GM21723 (cell line): ENCODE data around the gene DIPK1A.

Experiments used
- ATAC-seq: cut with Tn5 transposase; IDR thresholded peaks from one replicate; pipeline ENCODE4 v1.9.1; 2021; ENCODE audit warnings: mild to moderate bottlenecking, moderate library complexity; ENCODE audit not compliant: unreplicated experiment

DIPK1A gene

DNA sequence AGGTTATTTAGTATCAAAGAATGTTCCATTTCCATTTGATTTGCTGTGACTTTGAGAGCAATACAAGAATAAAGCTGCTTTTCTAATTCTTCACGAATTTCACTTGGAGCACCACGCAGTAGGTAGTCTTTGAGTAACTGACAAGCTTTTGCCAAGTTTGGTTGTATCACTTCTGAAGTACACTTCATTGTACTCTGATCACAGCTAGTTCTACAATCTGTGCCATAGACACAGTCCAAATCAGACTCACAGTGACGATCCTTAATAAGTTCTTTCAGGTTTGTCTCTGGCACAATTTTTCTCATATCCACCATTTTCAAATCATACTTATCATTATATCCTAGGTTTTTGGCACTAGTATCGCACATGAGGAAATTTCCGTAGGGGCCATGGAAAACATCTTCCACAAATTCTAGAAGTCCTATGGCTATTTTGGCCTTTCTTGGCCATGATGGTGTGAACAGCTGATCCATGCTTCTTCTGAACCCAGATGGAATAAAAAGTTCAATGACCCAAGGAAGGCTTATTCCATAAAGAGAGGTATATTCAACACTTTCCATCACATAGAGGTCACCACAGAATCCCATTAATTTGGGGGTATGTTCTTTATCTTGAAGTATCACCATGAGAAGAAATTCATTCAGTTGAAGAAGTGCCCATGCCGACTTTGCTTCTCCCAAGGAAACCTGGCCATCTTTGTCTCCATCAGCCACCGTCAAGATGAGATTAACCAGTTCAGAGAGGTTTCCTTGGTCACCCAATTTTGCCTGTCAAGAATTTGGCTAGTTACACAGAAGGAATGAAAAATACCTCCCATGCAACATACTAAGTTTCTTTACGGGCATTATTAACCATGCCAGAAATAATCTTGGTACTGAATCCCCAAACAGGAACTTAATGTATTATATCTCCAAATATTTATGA is 117.6 kb downstream of the DIPK1A start:
- no peak for ATAC-seq

DNA sequence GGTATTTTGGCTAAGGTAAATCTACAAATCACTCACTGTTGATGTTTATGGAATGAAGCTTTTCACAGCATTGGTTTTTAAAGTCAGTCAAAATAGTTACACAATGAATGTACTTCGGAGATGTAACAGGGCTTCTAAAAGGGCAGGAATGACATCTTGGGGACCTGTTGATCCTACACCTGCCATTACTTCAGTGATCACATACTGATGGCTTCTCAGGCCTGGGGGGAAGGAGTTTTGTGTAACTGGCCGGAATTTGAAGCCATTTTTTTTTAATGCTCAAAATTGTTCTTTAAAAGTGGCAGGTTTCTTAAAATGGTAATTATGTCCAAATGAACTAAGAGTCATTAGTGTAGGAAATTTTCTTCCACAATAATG is 118.2 kb downstream of the DIPK1A start:
- ATAC-seq, result no peak

DNA sequence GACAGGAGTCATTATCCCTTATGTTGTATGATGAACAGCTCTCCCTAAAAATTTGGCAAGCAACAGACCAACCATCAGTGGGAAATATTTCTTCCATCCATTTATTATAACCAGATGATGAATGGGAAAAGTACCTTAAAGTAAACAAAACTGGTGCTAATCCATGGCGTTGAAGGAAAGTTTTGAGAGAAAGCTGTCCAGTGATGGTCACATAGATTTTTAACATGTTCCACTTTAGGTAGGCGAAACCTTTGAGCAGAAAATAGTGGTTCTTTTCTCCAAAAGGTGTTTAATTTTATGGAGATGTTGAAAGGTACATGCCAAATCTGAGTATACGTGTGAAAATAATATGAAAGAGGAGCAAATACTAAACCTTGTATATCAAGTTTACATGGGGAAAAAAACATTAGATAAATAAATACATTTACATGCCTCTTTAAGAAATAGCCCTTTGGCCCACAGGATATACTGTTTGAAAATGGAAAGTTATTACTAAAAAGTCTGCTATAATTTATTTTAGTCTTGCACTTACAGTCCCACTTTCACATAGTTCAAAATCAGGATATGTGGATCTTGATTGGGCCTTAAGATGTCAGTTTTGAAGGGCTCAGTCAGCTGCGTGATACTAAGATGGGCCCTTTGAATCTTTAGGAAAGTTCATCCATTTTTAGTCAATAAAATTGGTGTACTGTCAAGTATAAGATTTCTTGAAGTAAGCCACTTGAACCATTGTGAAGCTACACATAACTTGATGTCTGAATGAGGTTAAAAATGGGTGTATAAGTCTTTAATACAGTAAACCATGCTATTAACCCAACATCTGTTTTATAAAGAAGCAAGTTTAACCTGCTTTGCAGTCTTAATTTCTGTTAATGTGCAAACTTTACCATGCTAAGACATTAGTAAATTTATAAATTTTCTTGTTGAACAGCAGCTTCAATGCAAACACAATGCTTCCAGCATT is 118.9 kb downstream of the DIPK1A start:
- ATAC-seq, result no peak

DNA sequence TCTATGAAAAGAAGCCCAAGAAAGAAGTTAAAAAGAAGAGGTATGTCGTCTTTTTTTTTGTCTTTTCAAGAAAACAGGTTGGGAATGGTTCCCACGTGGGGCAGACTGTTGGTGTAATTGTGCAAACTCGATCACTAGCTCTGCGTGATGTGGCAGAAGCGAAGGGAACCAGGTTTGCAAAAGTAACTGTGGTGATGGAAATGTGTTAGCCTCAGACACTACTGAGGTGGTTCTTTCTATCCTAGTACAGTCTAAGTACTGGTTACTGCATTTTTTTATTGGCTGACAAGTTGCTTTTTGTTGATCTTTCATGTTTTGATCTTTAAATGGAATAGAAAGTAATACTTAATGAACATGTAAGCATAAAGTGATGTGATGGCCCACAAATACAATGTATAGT is 120.7 kb downstream of the DIPK1A start:
- no peak for ATAC-seq

DNA sequence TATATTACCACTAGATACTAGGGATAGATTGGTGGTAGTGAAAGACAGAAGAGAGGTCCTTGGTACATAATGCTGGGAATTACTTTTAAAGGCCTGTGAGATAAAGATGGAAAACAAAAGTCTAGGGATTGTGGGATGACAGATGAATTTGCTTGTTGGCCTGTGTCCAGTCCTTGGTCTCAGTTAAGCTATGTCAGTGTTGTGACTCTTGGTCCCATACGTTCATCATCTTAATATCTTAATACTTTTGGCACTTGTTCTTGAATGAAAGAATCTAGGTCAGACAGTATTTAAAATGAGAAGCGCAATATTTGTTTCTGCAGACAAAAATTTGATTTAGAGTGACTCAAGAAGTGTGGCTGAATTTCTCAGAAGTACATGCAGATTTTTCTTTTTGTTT is 121.8 kb downstream of the DIPK1A start:
- ATAC-seq, result no peak

DNA sequence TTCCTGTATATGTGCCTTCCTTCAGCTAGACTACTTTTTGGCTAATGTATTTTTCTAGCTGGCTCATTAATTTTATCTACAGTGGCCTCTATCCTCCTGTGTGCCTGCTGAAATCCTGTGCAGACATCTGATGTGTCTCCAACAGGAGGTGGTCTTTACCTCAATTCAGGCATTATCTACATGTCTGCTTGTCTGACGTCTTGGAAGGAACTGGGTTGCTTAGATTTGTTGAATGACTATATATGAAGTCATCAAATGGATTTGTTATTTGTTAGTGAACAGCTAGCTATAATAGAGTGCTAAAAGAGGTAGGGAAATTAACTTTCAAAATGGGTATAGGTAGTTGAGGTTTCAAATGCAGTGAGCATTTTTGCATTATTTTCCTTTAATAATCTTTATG is 122.7 kb downstream of the DIPK1A start:
- no peak for ATAC-seq

DNA sequence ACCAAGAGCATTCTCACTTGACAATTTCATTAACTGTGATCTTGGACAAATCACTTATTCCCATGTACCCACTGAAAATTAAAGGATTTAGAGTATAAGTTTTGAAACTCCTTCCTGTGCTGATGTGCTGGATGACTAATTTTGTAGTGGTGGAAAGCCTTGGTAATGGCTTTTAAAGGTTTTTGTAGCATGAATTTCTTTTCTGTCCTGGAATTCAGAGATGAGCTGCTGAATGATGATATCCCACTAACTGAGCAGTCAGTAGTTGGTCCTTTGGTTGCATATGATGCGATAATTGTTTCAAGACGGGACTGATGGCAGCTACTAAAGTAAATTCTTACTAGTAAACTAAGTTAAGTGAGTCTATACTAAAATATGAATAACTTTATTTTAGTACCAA is 124.2 kb downstream of the DIPK1A start:
- ATAC-seq, result no peak

DNA sequence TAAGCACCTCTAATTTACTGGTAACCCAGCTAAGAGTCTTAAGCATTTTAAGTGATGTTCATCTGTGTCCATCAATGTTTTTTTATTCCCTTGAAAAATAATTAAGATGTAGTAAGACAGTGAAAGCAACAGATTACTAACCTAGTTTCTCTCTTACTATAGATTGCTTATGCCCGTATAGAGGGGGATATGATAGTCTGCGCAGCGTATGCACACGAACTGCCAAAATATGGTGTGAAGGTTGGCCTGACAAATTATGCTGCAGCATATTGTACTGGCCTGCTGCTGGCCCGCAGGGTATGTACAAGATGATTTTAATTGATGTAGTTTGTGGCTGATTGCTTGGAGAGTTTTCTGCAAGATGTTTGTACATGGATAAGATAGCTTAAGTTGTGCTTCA is 126.6 kb downstream of the DIPK1A start:
- ATAC-seq, result no peak

DNA sequence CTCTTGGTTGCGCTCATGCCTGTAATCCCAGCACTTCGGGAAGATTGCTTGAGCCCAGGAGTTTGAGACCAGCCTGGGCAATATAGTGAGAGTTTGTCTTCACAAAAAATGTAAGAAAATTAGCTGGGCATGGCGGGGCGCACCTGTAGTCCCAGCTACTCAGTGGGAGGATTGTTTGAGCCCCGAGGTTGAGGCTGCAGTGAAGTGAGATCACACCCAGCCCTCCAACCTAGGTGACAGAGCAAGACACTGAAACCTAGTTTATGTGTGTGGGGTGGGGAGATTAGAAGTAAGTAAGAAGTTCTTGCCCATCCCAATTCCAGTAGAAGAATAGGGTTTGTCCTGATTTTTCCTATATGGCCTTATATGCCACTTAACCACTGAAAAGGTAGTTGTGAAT is 127.4 kb downstream of the DIPK1A start:
- no peak for ATAC-seq

DNA sequence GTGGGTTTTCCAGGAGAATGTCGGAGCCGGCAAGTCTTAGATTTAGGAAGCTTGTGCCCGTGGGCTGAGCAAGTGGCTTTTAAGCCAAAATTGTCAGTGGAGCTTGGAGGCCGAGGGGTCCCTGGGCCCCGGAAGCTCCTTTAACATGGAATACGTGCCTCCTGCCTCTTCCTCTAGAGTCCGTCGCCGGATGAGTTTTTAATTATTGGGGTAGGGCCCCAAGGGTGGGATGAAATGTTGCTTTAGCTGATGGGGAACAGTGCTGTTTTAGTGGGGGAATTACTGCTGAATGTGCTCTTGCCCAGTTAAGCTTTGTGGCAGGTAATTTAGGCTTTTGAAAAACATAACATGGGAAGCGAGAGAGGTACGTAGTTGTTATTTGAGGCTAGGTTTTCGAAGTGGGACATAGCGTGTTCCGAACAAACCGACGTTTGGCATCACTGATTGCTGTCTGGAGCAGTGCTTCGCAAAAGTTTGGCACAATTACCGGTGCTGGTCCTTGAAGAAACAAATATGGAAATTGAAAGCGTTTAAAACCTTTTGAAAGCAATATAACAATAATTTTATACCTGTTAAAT is 128.6 kb downstream of the DIPK1A start:
- ATAC-seq, result no peak

DNA sequence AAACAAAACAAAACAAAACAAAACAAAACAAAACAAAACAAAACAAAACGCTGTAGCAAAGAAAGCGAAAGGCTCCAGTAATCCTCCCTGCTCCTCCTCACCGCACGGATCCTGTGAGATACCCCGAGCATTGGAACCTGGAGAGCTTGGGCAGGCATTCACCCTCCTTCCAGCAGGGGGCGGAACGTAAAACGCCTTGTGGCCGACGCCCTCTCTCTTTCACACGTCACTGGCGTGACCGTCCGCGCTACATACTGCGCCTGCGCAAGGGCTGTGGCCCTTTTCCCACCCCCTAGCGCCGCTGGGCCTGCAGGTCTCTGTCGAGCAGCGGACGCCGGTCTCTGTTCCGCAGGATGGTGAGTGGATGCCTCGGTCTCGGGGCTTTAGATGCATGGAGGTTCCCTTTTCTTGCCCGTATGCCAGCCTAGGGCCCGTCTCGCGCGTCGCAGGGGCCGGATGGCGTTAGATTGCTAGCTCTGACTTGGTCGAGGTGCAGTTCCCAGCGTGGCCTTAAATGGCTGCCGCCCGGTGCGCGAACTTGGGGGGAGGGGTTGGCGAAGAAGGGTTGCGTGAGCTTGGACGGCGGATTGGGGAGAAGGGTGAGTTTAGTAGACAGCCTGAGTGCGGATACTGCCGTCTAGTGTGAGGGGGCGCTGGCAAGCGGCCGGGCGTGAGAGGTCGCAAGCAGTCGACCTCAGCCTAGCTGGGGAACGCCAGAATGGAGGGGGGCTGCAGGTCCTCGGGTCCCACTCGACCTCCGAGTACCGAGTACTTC is 129.3 kb downstream of the DIPK1A start, which contains the start of gene RPL5:
Gene RPL5, plus strand, starts transcription at position 279 of the 775 bp plus-strand sequence. Its CDS starts 75 bp downstream, at position 354.
- ATAC-seq, result peak; percentile 92

DNA sequence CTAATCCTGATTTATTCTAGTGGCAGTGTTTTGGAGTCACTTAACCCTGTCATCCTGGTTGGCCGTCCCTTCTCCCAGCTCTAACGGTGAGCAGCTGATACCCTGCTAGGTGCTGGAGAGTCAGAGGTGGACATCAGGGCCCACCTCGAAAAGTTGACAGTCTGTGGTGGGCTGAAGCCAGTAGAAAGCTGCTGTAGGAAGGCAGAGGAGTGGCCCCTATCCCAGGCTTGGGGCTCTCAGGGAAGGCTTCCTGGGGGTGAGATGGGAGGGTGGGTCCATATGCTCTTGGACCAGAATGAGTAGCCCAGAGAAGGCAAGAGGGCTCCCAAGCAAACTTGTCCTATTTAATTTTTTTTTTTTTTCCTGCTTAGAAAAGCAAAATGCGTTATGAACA is 129.9 kb downstream of the DIPK1A start:
- ATAC-seq, result peak; percentile 2

DNA sequence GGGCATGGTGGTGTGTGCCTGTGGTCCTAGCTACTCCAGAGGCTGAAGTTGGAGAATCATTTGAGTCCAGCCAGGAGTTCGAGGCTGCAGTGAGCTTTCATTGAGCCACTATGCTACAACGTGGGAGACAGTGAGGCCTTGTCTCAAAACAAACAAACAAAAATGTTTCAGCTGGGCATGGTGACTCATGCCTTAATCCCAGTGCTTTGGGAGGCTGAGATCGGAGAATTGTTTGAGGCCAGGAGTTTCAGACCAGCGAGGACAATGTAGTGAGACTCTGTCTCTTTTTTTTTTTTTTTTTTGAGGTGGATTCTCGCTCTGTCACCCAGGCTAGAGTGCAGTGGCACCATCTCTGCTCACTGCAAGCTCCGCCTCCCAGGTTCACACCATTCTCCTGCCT is 134.5 kb downstream of the DIPK1A start:
- no peak for ATAC-seq

DNA sequence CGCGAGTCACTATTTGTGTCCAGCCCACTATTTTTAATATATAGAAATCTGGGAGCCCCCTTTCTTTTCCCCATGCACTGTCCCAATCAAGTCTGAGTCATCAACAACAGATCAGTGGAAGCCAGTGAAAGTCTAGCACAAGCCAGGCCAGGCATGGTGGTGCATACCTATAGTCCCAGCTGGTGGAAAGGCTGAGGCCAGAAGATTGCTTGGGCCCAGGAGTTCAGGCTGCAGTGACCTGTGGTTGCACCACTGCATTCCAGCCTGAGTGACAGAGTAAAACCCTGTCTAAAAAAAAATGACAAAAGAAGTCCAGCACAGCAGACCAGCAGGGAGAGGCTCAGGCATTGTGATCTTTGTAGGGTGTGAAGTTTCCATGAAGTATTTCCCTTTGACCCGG is 138.4 kb downstream of the DIPK1A start:
- no peak for ATAC-seq

DNA sequence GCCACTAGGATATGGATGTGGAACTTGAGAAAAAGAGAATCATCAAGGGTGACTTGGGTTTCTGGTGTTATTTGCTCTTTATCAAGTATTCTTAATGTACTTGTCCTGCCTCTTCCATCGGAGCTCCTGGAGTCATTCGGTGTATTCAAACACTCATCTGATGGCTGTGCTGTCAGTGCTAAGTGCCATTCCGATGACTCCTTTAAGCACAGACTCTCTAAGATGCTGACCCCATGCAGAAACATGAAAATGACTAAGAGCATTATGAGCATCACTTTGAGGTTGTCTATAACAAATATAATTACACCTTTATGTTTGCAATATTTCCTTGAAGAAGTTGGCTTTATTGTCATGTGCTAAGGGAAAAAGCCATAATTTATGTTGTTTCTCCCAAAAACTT is 140.7 kb downstream of the DIPK1A start:
- ATAC-seq, result no peak

DNA sequence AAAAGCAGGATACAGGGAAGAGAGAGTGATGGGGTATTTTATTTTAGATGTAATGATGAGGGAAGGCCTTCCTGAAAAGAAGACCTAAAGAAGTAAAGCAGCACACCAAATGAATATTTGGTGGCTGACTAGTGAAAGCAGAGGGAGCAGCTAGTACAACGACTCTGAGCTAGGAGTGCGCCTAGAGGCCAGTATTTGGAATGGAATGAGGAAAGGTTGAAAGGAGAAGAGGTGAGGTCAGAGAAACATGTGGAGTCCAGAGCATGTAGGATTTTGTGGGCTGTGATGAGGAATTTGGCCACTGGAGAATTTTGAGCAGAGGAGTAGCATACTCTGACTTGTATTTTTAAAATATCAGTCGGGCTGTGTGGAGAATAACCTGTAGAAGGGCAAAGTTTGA is 141.2 kb downstream of the DIPK1A start:
- no peak for ATAC-seq

DNA sequence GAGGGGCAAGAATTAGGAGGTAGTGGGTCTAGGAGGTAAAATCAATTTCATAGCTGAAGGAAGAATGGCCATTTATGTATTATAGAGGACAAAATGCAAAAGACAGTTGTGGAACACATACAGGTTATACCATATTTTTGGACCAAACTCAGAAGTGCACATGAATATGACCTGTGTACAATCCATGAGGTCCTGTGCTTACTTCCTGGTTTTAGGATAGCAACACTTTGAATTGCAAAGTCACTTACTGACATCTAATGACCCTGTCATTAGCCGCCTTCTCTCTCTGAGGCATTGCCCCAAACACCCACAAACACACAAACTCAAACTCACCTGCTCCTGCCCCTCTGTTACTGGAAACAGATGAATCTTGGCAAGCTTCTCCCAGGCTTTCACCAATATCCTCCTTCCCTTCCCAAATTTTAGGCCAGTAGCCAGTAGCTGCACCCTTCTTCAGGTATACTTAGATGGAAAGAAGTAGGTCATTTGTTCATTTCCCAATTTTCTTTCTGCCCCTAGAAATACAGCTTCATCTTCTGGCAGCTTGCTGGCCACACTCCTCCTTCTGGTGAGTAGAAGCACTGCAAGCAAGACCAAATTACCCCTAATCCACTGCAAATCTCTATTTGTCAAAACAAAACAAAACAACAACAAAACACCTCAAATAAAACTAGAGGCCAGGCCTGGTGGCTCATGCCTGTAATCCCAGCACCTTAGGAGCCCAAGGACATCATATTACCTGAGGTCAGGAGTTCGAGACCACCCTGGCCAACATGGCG is 143.1 kb downstream of the DIPK1A start:
- ATAC-seq, result peak; percentile 74

DNA sequence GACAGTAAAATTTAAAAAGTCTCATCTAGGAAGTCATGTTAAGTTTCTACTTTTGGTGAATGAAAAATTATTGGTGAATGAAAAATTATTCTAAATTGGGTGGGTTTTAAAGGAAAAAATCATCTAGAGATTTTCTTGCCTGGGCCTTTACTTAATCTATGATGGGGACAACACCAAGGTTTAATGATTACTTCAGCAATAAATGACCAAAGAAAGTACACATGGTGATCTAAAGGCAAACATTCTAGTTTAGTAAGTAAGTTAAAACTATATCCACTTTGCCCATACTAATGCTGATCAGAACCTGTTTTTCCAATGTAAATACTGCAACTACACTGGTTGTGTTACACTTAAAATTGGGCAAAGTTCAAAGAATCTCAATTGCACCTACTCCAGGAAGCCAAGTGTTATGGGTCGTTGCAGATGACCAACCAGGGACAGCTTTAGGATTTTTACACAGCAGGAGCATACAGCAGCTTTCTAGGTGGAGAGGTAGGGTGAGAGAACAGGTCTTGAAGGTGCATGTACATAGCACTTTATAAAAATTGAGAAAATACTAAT is 144.0 kb downstream of the DIPK1A start:
- ATAC-seq, result no peak

DNA sequence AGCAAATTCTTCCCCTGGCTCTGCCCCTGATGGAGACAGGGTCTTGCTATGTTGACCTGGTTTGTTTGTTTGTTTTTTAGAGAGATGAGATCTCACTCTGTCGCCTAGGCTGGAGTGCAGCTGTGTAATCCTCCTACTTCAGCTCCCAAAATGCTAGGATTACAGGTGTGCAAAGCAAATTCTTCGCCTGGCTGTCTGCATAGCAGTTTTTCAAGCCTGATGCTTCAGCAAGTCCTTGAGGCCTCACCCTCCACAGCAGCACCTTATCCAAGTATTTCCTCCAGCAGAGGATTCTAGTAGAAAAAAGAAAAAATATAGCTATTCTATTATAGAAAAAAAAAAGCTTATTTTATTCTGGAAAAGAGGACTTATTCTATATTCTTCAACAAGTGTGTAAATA is 144.5 kb downstream of the DIPK1A start:
- ATAC-seq, result no peak
